Stomach (tissue), 9 donors: Measurements from ENCODE around the gene PTPRF. TPM values are rescaled to one million over a fixed set of nuclear protein-coding genes. Genes with fewer than 3 reads are reported as not detected.
"Not testable (repeated sequence)": the region's sequence is repeated elsewhere in the genome, so short reads cannot be mapped to it uniquely, and the experiment has no call there.

Experiments
- DNase-seq, 2 donors: peaks; one replicate each; pipeline versions ENCODE4 v3.0.0 to v3.0.0-alpha.2; 2013 to 2019
- H3K27ac ChIP-seq, 5 donors: fragments of 200-600 bp in 4 of 5; sonication (generic) in 4 of 5; one replicate each; pipeline ENCODE4 v1.5.1; 2013 to 2019; ENCODE audit warnings: mild to moderate bottlenecking in 1 of 5, moderate library complexity in 1 of 5
- H3K27me3 ChIP-seq, 3 donors: fragments of 200-600 bp; sonication (generic); one replicate each; pipeline ENCODE4 v1.5.1; 2017 to 2019; ENCODE audit warnings: mixed run types in 1 of 3
- H3K36me3 ChIP-seq, 4 donors: fragments of 200-600 bp; sonication (generic); 1 replicate in 3 of 4; 2 replicates in 1 of 4; pipeline ENCODE4 v1.5.1; 2016 to 2019
- H3K4me1 ChIP-seq, 4 donors: fragments of 200-600 bp; sonication (generic); one replicate each; pipeline ENCODE4 v1.5.1; 2016 to 2019
- H3K4me3 ChIP-seq, 4 donors: fragments of 200-600 bp; sonication (generic) in 3 of 4; one replicate each; pipeline ENCODE4 v1.5.1; 2016 to 2019; ENCODE audit warnings: mild to moderate bottlenecking in 1 of 4
- H3K9me3 ChIP-seq, 4 donors: fragments of 200-600 bp; sonication (generic); one replicate each; pipeline ENCODE4 v1.5.1; 2016 to 2019
- EP300 ChIP-seq: sonication (generic); formaldehyde crosslinking; IDR thresholded peaks from one replicate; pipeline ENCODE4 v1.6.1; 2017; ENCODE audit warnings: antibody characterized with exemption
- POLR2A ChIP-seq, 4 donors: fragments of 450-650 bp; IDR thresholded peaks; one replicate each; pipeline ENCODE4 v1.6.1; 2016; ENCODE audit warnings: antibody characterized with exemption in 4 of 4, control low read depth in 2 of 4, mild to moderate bottlenecking in 1 of 4, moderate library complexity in 1 of 4
- POLR2AphosphoS5 ChIP-seq, 3 donors: sonication (generic); formaldehyde crosslinking; IDR thresholded peaks; one replicate each; pipeline ENCODE4 v1.6.1; 2016; ENCODE audit warnings: antibody characterized with exemption in 3 of 3
- WGBS, 5 donors: extraction: QIAGEN DNeasy Blood & Tissue Kit in 3 of 5; methylation state at CpG; one replicate each; pipeline versions ENCODE4 v1.1.5 to v1.1.7; 2013 to 2018; 5-methylcytosine and 5-hydroxymethylcytosine counted together
- intact Hi-C: fragments of 100-400 bp; cut with DNase I; formaldehyde crosslinking; loops from one replicate; pipeline ENCODE4 v1.15.1; 2023; ENCODE audit warnings: low total_unique reads
- polyA plus RNA-seq, 3 donors: library from polyadenylated mRNA; stranded (reverse); fragments of 200-250 nt; gene quantifications; one replicate each; pipeline ENCODE4 v1.2.3, GENCODE V29; 2013
- total RNA-seq, 5 donors: library from RNA; depleted of rRNA; stranded (reverse); fragments of >200 nt; gene quantifications; one replicate each; pipeline versions ENCODE4 v1.1.0 to v1.2.3, GENCODE V29; 2014 to 2016
- TF ChIP-seq, protein P1 (sequence below), 7 experiments: fragments of 450-650 bp in 4 of 7; fragments of 200-600 bp in 3 of 7; sonication (generic) in 3 of 7; IDR thresholded peaks; one replicate each; pipeline ENCODE4 v1.5.1; 2016 to 2019; ENCODE audit warnings: antibody characterized with exemption in 7 of 7, control low read depth in 2 of 7, mild to moderate bottlenecking in 1 of 7
- donor health status: healthy with polysubstance abuse.
- donor health status: Bipolar disorder and iron deficiency.
- donor health status: healthy.

The PTPRF gene
- total and polyA plus RNA-seq, 8 donors, result 11.3 to 282 (median 82.0) TPM

DNA sequence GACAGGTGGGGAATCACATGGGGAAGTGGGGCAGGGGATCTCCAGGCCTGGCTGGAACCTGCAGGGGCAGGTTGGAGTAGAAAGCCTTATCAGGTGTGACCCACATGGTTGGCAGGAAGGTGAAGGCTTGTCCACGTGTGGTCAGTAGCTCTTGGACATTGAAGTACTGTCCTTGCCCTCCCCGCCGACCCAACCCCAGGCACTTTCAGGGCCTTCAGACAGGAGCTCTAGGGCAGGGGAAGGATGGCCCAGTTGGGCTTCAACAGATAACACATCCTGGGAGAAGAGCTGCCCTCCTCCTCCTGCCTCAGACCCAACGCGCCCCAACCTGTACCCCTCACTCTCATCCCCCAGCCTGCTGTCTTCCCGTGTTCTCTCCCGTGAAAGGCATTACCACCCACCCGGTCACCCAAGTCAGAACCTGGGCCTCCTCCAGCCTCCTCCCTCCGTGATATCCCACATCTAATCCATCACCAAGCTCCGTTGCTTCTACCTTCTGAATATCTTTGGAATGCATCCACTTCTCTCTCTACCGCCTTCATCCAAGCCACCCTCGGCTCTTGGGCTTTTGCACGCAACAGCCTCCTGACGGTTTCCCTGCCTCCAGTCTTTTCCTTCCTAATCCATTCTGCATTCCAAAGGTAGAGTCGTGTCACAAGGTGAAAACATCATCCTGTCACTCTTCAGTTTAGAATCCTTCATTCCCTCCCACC lies 15.9 kb downstream of the PTPRF start:
- no peak for DNase-seq
- TF ChIP-seq, protein P1, sequence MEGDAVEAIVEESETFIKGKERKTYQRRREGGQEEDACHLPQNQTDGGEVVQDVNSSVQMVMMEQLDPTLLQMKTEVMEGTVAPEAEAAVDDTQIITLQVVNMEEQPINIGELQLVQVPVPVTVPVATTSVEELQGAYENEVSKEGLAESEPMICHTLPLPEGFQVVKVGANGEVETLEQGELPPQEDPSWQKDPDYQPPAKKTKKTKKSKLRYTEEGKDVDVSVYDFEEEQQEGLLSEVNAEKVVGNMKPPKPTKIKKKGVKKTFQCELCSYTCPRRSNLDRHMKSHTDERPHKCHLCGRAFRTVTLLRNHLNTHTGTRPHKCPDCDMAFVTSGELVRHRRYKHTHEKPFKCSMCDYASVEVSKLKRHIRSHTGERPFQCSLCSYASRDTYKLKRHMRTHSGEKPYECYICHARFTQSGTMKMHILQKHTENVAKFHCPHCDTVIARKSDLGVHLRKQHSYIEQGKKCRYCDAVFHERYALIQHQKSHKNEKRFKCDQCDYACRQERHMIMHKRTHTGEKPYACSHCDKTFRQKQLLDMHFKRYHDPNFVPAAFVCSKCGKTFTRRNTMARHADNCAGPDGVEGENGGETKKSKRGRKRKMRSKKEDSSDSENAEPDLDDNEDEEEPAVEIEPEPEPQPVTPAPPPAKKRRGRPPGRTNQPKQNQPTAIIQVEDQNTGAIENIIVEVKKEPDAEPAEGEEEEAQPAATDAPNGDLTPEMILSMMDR (IDR thresholded peaks at IDR 0.05), result no peak
- no peak for TF ChIP-seq POLR2AphosphoS5 (IDR thresholded peaks at IDR 0.05)
- TF ChIP-seq EP300, result no peak
- TF ChIP-seq POLR2A (IDR thresholded peaks at IDR 0.05), result no peak
- no peak overlapping the region for H3K4me3 ChIP-seq
- 74 to 80% (median 79%) methylated on average over 15 of the region's 15 CpGs for WGBS, 5 donors
- no peaks in the 10 kb centered on the region for H3K9me3 ChIP-seq
- no peaks in the 10 kb centered on the region for H3K36me3 ChIP-seq
- peaks cover 99 to 100% (median 100%) of the 10 kb centered on the region in 4 donors for H3K4me1 ChIP-seq
- no peaks in the 10 kb centered on the region for H3K27me3 ChIP-seq
- peak overlapping the region; percentile 69 to 92 (median 87) for H3K27ac ChIP-seq
- intact Hi-C loops, result no loop called here

- 64 to 77% (median 68%) methylated on average over 8 to 11 of the region's 11 CpGs for WGBS, 5 donors
- TF ChIP-seq POLR2A (IDR thresholded peaks at IDR 0.05) (no peak), EP300 (no peak), POLR2AphosphoS5 (IDR thresholded peaks at IDR 0.05) (no peak)
- TF ChIP-seq, protein P1 (IDR thresholded peaks at IDR 0.05), result no peak
- no peaks in the 10 kb centered on the region for H3K36me3 ChIP-seq
- intact Hi-C loops, result no loop called here
- H3K27me3 ChIP-seq, result no peaks in the 10 kb centered on the region
- peaks cover 96 to 100% (median 98%) of the 10 kb centered on the region in 4 donors for H3K4me1 ChIP-seq
- DNase-seq, result no peak
- no peaks in the 10 kb centered on the region for H3K9me3 ChIP-seq
- H3K27ac ChIP-seq, result peak overlapping the region; percentile 83 to 92 (median 88)
- H3K4me3 ChIP-seq, result no peak overlapping the region
Measured at GRCh38 chr1:43547538-43548072, 16.9 kb downstream of the PTPRF start.

DNA sequence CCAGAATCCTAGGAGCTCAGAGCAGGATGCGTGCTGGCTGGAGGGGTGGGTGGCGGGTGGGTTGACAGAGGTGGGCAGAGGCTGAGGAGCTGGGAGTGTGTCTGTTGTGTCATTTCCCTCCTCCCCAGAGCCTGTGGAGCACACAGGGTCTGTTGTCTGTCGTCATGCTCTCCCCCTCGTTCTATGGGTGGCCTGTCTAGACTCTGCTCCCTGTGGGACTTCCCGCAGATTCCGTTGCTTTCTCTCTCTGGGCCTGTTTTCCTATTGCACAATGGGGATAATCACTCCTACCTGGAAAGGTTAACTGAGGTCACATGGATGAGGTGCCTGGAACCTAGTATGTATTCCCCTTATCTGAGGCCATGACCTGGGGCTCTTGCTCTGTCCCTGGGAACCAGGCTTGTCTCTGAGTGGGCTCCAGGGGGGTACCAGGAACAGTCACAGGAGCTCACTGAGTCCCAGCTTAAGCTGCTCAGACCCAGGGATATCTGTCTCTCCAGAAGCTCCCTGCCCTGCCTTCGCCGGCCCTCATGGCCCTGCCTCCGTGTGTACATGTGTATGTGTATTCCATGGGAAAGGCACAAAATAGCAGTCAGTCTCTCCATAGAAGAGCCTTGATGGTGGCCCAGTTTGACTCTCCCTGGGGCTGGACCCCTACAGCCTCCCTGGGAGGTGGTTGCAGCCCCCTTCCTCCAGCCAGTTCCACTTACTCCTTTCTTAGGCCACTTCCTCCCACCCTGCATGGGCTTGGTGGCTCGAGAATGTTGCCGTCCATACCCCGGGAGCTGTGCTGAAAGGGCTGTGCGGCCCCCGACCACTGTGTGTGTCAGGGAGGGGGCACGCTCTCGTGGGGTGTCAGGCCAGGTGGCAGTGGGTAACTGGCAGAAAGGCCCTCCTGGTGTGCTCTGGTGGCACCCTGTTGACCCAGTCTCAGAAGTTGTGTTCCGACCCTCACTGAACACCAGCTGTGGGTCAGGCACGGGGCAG lies 17.9 kb downstream of the PTPRF start:
- H3K27ac ChIP-seq, result peak overlapping the region; percentile 83 to 92 (median 88)
- H3K4me1 ChIP-seq, result peaks cover 92 to 100% (median 97%) of the 10 kb centered on the region in 4 donors
- DNase-seq, result peak in 1 of 2 donors; percentile 68
- 62 to 77% (median 64%) methylated on average over 11 to 18 of the region's 18 CpGs for WGBS, 5 donors
- no peaks in the 10 kb centered on the region for H3K27me3 ChIP-seq
- H3K4me3 ChIP-seq, result no peak overlapping the region
- H3K9me3 ChIP-seq, result no peaks in the 10 kb centered on the region
- TF ChIP-seq EP300, result no peak
- TF ChIP-seq POLR2A (IDR thresholded peaks at IDR 0.05), result no peak
- TF ChIP-seq, protein P1 (IDR thresholded peaks at IDR 0.05), result no peak
- no peak for TF ChIP-seq POLR2AphosphoS5 (IDR thresholded peaks at IDR 0.05)
- intact Hi-C loops, result no loop called here
- H3K36me3 ChIP-seq, result peaks cover 0 to 3% (median 2%) of the 10 kb centered on the region in 4 donors

DNA sequence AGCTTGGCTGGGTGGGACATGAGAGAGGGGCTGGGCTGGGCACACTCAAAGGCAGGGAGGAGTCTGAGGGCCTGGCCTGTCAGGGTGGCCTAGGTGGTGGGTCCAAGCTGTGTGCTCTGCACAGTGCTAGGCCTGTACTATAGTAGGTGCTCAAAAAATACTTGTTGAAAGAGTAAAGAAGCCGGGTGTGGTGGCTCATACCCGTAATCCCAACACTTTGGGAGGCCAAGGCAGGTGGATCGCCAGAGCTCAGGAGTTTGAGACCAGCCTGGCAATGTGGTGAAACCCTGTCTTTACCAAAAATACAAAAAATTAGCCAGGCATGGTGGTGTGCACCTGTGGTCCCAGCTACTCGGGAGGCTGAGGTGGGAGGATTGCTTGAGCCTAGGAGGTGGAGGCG lies 18.7 kb downstream of the PTPRF start:
- intact Hi-C loops, H3K27me3 ChIP-seq, DNase-seq, H3K4me3 ChIP-seq, H3K9me3 ChIP-seq: not testable (repeated sequence)
- WGBS, 5 donors, result 62 to 77% (median 70%) methylated on average over 5 of the region's 5 CpGs
- peaks cover 83 to 99% (median 90%) of the 10 kb centered on the region in 4 donors for H3K4me1 ChIP-seq
- H3K36me3 ChIP-seq, result peaks cover 0 to 11% (median 11%) of the 10 kb centered on the region in 4 donors
- H3K27ac ChIP-seq, result peak overlapping the region; percentile 83 to 92 (median 88)
